ENCODE results near the gene TIMM10. TPM values are rescaled to one million over a fixed set of nuclear protein-coding genes. Genes with fewer than 3 reads are reported as not detected.
A peak's percentile ranks its signal among the peaks of the same experiment; 100 is the strongest.

TIMM10 gene
- total RNA-seq, 1 donor, result 25.7 TPM

DNA sequence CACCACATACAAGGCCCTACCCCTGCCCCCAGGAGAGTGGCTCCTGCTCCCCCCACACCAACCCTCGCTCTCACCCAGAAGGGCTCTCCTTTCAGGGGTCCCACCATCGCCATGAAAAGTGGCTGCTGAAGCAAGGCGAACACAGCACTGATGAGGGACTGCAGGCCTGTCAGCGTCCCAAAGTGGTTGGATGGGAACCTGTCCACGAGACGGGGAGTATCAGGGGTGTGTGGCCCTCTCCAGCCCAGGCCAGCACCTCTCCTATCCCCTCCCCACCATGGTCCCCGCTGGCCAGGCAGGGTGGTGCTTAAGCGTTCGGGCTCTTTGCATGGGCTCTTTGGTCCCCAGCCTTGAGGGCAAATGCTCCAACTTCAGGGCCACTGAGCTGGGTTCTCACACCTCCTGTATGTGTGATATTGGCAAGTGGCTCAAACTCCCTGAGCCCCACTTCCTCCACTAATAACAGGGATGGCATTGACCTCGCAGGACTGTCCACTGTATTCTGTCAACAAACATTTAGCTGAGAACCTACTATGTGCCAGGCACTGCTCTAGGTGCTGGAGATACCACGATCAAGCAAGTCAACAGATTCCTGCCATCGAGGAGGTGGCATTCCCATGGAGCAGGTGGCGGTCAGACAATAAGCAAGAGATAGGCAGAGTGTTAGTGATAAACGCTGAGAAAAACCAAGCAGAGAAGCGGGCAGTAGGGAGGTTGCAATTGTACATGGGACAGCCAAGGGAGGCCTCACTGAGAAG lies 43.4 kb downstream of the TIMM10 start:
- no peak overlapping the region for H3K27ac ChIP-seq (ENCODE audit: low read depth, low read length)
- H3K9me3 ChIP-seq (ENCODE audit: low read depth, low read length), result no peaks in the 10 kb centered on the region
- H3K4me1 ChIP-seq (ENCODE audit: insufficient read depth, low read length), result peaks cover 21% of the 10 kb centered on the region
- no peaks in the 10 kb centered on the region for H4K20me1 ChIP-seq (ENCODE audit: insufficient read depth, low read length)
- H3K27me3 ChIP-seq (ENCODE audit: insufficient read depth, low read length), result peaks cover 12% of the 10 kb centered on the region
- H3K4me3 ChIP-seq (ENCODE audit: insufficient read depth, low read length), result no peak overlapping the region
- H3K4me2 ChIP-seq (ENCODE audit: insufficient read depth, low read length), result no peak overlapping the region
- no peaks in the 10 kb centered on the region for H3K79me2 ChIP-seq (ENCODE audit: insufficient read depth, low read length)
- peak; percentile 54 for DNase-seq (ENCODE audit: insufficient read length, low spot score, missing footprints)
- TF ChIP-seq, protein P1, sequence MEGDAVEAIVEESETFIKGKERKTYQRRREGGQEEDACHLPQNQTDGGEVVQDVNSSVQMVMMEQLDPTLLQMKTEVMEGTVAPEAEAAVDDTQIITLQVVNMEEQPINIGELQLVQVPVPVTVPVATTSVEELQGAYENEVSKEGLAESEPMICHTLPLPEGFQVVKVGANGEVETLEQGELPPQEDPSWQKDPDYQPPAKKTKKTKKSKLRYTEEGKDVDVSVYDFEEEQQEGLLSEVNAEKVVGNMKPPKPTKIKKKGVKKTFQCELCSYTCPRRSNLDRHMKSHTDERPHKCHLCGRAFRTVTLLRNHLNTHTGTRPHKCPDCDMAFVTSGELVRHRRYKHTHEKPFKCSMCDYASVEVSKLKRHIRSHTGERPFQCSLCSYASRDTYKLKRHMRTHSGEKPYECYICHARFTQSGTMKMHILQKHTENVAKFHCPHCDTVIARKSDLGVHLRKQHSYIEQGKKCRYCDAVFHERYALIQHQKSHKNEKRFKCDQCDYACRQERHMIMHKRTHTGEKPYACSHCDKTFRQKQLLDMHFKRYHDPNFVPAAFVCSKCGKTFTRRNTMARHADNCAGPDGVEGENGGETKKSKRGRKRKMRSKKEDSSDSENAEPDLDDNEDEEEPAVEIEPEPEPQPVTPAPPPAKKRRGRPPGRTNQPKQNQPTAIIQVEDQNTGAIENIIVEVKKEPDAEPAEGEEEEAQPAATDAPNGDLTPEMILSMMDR (IDR thresholded peaks at IDR 0.05; ENCODE audit: extremely low read depth, low read depth, low read length), result no peak
- no peaks in the 10 kb centered on the region for H3K36me3 ChIP-seq (ENCODE audit: insufficient read depth, low read length)
- no peak overlapping the region for H2AFZ ChIP-seq (ENCODE audit: low read length)

DNA sequence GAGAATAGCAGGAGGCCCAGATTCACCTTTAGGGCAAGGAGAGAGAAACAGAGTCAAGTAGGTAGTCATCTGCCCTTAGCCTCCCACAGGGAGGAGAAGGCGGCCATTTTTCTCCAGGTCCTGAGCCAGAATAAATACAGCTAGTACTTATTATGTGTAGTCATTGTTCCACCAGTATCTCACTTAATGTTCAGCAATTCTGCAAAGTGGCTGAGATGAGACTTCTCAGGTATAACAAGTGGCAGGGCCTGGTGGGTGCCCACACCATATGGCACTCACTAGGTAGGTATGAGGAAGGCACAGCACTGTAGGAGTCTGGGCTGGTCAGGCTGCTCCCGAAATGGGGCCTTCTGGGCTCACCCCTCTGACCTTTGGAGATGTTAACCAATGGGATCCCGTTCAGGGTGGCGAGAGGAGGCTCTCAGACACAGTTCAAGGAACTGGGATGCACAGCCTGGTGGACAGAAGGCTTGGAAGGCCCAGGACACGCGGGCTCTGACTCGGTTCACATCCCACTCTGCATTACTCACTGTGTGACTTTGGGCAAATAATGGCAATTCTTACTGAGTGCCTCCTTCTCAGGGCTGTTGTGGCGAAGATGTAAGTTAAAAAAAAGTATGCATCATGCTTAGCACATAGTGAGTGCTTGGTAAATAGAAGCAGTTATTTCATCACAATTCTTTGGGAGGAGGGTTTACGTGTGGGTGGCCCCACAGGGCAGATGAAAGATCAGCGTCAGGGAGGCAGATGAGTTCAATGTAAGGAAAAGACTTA lies 45.1 kb downstream of the TIMM10 start:
- Histone ChIP-seq H2AFZ (ENCODE audit: low read length) (peak overlapping the region; percentile 28), H3K36me3 (ENCODE audit: insufficient read depth, low read length) (no peaks in the 10 kb centered on the region), H3K9me3 (ENCODE audit: low read depth, low read length) (no peaks in the 10 kb centered on the region), H3K27me3 (ENCODE audit: insufficient read depth, low read length) (peaks cover 27% of the 10 kb centered on the region), H3K4me1 (ENCODE audit: insufficient read depth, low read length) (peaks cover 21% of the 10 kb centered on the region), H3K4me3 (ENCODE audit: insufficient read depth, low read length) (no peak overlapping the region), H3K27ac (ENCODE audit: low read depth, low read length) (peak overlapping the region; percentile 50), H4K20me1 (ENCODE audit: insufficient read depth, low read length) (no peaks in the 10 kb centered on the region), H3K4me2 (ENCODE audit: insufficient read depth, low read length) (no peak overlapping the region), H3K79me2 (ENCODE audit: insufficient read depth, low read length) (no peaks in the 10 kb centered on the region)
- peak; percentile 96 for DNase-seq (ENCODE audit: insufficient read length, low spot score, missing footprints)
- TF ChIP-seq, protein P1 (IDR thresholded peaks at IDR 0.05; ENCODE audit: extremely low read depth, low read depth, low read length), result no peak

DNA sequence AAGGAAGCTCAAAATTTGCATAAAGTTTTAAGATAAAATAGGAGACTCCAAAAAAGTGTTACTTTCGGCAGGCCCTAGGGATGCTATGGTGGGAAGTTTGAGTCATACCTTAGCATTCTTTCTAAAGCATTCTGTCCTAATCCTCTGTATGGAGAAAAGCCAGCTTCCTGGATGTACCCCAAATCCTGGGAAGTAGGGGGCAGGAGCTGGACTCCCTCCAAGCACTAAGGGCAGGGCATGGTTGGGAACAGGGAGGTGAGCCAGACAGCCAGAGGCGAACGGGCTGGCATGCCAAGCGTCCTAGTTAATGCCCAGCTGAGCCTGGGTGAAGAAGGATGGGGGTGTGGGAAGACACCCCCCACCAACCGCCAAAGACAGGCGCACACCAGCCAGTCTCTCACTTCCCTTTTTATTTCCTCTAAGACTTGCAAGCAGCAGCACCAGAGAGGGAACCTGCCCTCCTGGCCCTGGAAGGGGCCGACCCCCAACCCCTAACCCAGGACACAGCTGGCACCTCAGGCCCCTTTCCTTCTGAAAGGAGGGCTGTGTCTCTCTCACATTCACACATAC lies 46.3 kb downstream of the TIMM10 start:
- no peak overlapping the region for H3K4me2 ChIP-seq (ENCODE audit: insufficient read depth, low read length)
- H4K20me1 ChIP-seq (ENCODE audit: insufficient read depth, low read length), result no peaks in the 10 kb centered on the region
- H3K27me3 ChIP-seq (ENCODE audit: insufficient read depth, low read length), result peaks cover 27% of the 10 kb centered on the region
- no peak overlapping the region for H3K4me3 ChIP-seq (ENCODE audit: insufficient read depth, low read length)
- no peak overlapping the region for H3K27ac ChIP-seq (ENCODE audit: low read depth, low read length)
- TF ChIP-seq, protein P1 (IDR thresholded peaks at IDR 0.05; ENCODE audit: extremely low read depth, low read depth, low read length), result no peak
- no peaks in the 10 kb centered on the region for H3K36me3 ChIP-seq (ENCODE audit: insufficient read depth, low read length)
- H3K4me1 ChIP-seq (ENCODE audit: insufficient read depth, low read length), result peaks cover 21% of the 10 kb centered on the region
- H3K9me3 ChIP-seq (ENCODE audit: low read depth, low read length), result no peaks in the 10 kb centered on the region
- no peak overlapping the region for H2AFZ ChIP-seq (ENCODE audit: low read length)
- DNase-seq (ENCODE audit: insufficient read length, low spot score, missing footprints), result peak; percentile 77
- no peaks in the 10 kb centered on the region for H3K79me2 ChIP-seq (ENCODE audit: insufficient read depth, low read length)

DNA sequence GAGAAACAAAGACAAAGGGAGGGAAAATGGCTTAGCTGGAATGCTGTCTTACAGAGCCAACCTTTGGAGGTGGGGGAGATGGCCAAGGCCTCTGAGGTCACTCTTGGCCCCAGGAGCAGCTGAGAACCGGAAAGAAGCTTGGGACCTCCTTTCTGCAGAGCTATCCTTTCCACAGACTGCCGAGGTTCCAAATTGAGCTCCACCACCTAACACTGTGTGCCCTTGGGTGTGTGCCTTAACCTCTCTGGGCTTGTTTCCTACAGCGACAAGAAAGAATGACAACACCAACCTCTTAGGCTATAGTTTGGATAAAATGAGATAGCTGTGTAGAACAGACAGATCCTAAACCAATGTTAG lies 47.0 kb downstream of the TIMM10 start:
- H3K4me1 ChIP-seq (ENCODE audit: insufficient read depth, low read length), result peaks cover 21% of the 10 kb centered on the region
- TF ChIP-seq, protein P1 (IDR thresholded peaks at IDR 0.05; ENCODE audit: extremely low read depth, low read depth, low read length), result no peak
- H4K20me1 ChIP-seq (ENCODE audit: insufficient read depth, low read length), result no peaks in the 10 kb centered on the region
- DNase-seq (ENCODE audit: insufficient read length, low spot score, missing footprints), result peak; percentile 78
- peak overlapping the region; percentile 76 for H3K4me2 ChIP-seq (ENCODE audit: insufficient read depth, low read length)
- H2AFZ ChIP-seq (ENCODE audit: low read length), result no peak overlapping the region
- H3K79me2 ChIP-seq (ENCODE audit: insufficient read depth, low read length), result no peaks in the 10 kb centered on the region
- no peaks in the 10 kb centered on the region for H3K9me3 ChIP-seq (ENCODE audit: low read depth, low read length)
- no peak overlapping the region for H3K4me3 ChIP-seq (ENCODE audit: insufficient read depth, low read length)
- H3K27ac ChIP-seq (ENCODE audit: low read depth, low read length), result no peak overlapping the region
- no peaks in the 10 kb centered on the region for H3K36me3 ChIP-seq (ENCODE audit: insufficient read depth, low read length)
- peaks cover 27% of the 10 kb centered on the region for H3K27me3 ChIP-seq (ENCODE audit: insufficient read depth, low read length)

Measured in osteoblast (primary cell).